IMR-90 (cell line): ENCODE results near the gene MYO1G. TPM values are rescaled to one million over a fixed set of nuclear protein-coding genes. Genes with fewer than 3 reads are reported as not detected.

Source experiments
- ATAC-seq: fragments of 200-7000 bp; cut with Tn5 transposase; 2 replicates; pipeline ENCODE4 v1.9.1; 2020; ENCODE audit warnings: low read depth, mild to moderate bottlenecking, moderate library complexity
- BruUV-seq: library from RNA; stranded (reverse); fragments of 400-500 nt; replicated peaks from 2 replicates; lab custom pipeline; 2021; lab: Mats Ljungman, UMichigan
- CTCF ChIA-PET: fragments of 300-600 bp; formaldehyde crosslinking; extraction: SDS; loops from one replicate; lab custom pipeline; 2021; ENCODE audit warnings: antibody characterized with exemption; lab: Yijun Ruan, JAX
- POLR2A ChIA-PET: fragments of 300-600 bp; sonication (Branson Sonifier 250); formaldehyde crosslinking; loops from one replicate; lab custom pipeline; 2022; ENCODE audit warnings: antibody characterized with exemption; ENCODE audit not compliant: unreplicated experiment; lab: Charles Lee
- DNase-seq: peaks from one replicate; pipeline ENCODE4 v3.0.0; 2013
- H2AFZ ChIP-seq: replicated peaks from 2 replicates; pipeline ENCODE3; 2013; ENCODE audit warnings: low read length, mild to moderate bottlenecking; ENCODE audit not compliant: poor library complexity
- H2AK5ac ChIP-seq: 2 replicates; pipeline ENCODE4 v1.6.1; 2013; ENCODE audit warnings: low read depth, low read length, inconsistent platforms
- H2AK9ac ChIP-seq: replicated peaks from 2 replicates; pipeline ENCODE3; 2013; ENCODE audit warnings: mild to moderate bottlenecking, low read depth, low read length, moderate library complexity; ENCODE audit not compliant: poor library complexity
- H2BK120ac ChIP-seq: 2 replicates; pipeline ENCODE4 v1.6.1; 2013; ENCODE audit warnings: low read depth, low read length, inconsistent platforms
- H2BK15ac ChIP-seq: 3 replicates; pipeline ENCODE4 v1.6.1; 2013; ENCODE audit warnings: low read depth, low read length, inconsistent platforms
- H2BK20ac ChIP-seq: 2 replicates; pipeline ENCODE4 v1.6.1; 2013; ENCODE audit warnings: low read depth, mild to moderate bottlenecking, inconsistent platforms, low read length, moderate library complexity
- H2BK5ac ChIP-seq: 2 replicates; pipeline ENCODE4 v1.6.1; 2013; ENCODE audit warnings: mild to moderate bottlenecking, low read depth, low read length, inconsistent platforms; ENCODE audit not compliant: poor library complexity, severe bottlenecking
- H3K14ac ChIP-seq: replicated peaks from 2 replicates; pipeline ENCODE4 v1.6.1; 2013; ENCODE audit warnings: low read depth, low read length, inconsistent platforms
- H3K18ac ChIP-seq: 2 replicates; pipeline ENCODE4 v1.6.1; 2013; ENCODE audit warnings: low read depth, low read length, control low read depth
- H3K23ac ChIP-seq: 2 replicates; pipeline ENCODE4 v1.6.1; 2013; ENCODE audit warnings: low read depth, low read length, inconsistent platforms
- H3K27ac ChIP-seq: 2 replicates; pipeline ENCODE4 v1.5.1; 2013; ENCODE audit warnings: mild to moderate bottlenecking, control low read depth, low read length; ENCODE audit not compliant: insufficient read depth
- H3K27me3 ChIP-seq: 2 replicates; pipeline ENCODE4 v1.6.1; 2013; ENCODE audit warnings: low read length; ENCODE audit not compliant: control insufficient read depth, insufficient read depth
- H3K36me3 ChIP-seq: 2 replicates; pipeline ENCODE4 v1.6.1; 2013; ENCODE audit warnings: low read length, mixed read lengths; ENCODE audit not compliant: control insufficient read depth, insufficient read depth
- H3K4ac ChIP-seq: 2 replicates; pipeline ENCODE4 v1.6.1; 2013; ENCODE audit warnings: low read depth, low read length, inconsistent platforms
- H3K4me1 ChIP-seq: 2 replicates; pipeline ENCODE4 v1.6.1; 2013; ENCODE audit warnings: low read length, mixed read lengths; ENCODE audit not compliant: control insufficient read depth, insufficient read depth
- H3K4me2 ChIP-seq: 2 replicates; pipeline ENCODE4 v1.6.1; 2013; ENCODE audit warnings: low read depth, mild to moderate bottlenecking, control low read depth, low read length, moderate library complexity
- H3K4me3 ChIP-seq: 2 replicates; pipeline ENCODE4 v1.5.1; 2013; ENCODE audit warnings: low read depth, mild to moderate bottlenecking, control low read depth, low read length, moderate library complexity; ENCODE audit not compliant: insufficient read depth
- H3K56ac ChIP-seq: 2 replicates; pipeline ENCODE4 v1.6.1; 2013; ENCODE audit warnings: low read length, inconsistent platforms; ENCODE audit not compliant: insufficient read depth; ENCODE audit errors: extremely low read depth
- H3K79me1 ChIP-seq, 2 experiments: 2 replicates each; pipeline ENCODE4 v1.6.1; 2013; ENCODE audit warnings: low read length in 2 of 2, inconsistent platforms in 1 of 2, low read depth in 1 of 2
- H3K9ac ChIP-seq: 2 replicates; pipeline ENCODE4 v1.6.1; 2013; ENCODE audit warnings: low read depth, low read length, control low read depth
- H3K9me1 ChIP-seq: 2 replicates; pipeline ENCODE4 v1.6.1; 2013; ENCODE audit warnings: low read length, inconsistent platforms; ENCODE audit not compliant: insufficient read depth
- H3K9me3 ChIP-seq: 2 replicates; pipeline ENCODE4 v1.6.1; 2013; ENCODE audit warnings: low read length; ENCODE audit not compliant: control insufficient read depth, insufficient read depth
- H4K20me1 ChIP-seq: 2 replicates; pipeline ENCODE4 v1.6.1; 2013; ENCODE audit warnings: low read length, inconsistent platforms; ENCODE audit not compliant: insufficient read depth
- H4K5ac ChIP-seq: 2 replicates; pipeline ENCODE4 v1.6.1; 2013; ENCODE audit warnings: mild to moderate bottlenecking, low read depth, low read length, control low read depth
- H4K8ac ChIP-seq, 2 experiments: 2 replicates each; pipeline ENCODE4 v1.6.1; 2013; ENCODE audit warnings: low read depth in 2 of 2, low read length in 2 of 2, control low read depth in 1 of 2, inconsistent platforms in 1 of 2
- H4K91ac ChIP-seq: 2 replicates; pipeline ENCODE4 v1.6.1; 2013; ENCODE audit warnings: low read depth, low read length, inconsistent platforms; ENCODE audit not compliant: insufficient read depth
- BHLHE40 ChIP-seq: fragments of 150-350 bp; IDR thresholded peaks from 2 replicates; pipeline ENCODE4 v1.6.1; 2016; ENCODE audit warnings: mild to moderate bottlenecking, low read depth, low read length
- CEBPB ChIP-seq: IDR thresholded peaks from 2 replicates; pipeline ENCODE4 v1.6.1; 2012; ENCODE audit warnings: low read depth, low read length, improper control_type of control experiment
- CHD1 ChIP-seq: IDR thresholded peaks from 2 replicates; pipeline ENCODE4 v1.6.1; 2012; ENCODE audit warnings: low read depth, low read length, improper control_type of control experiment
- ELK1 ChIP-seq: fragments of 150-350 bp; IDR thresholded peaks from 2 replicates; pipeline ENCODE4 v1.6.1; 2016; ENCODE audit warnings: low read depth, mild to moderate bottlenecking, low read length, moderate library complexity, borderline replicate concordance
- FOS ChIP-seq: fragments of 150-350 bp; IDR thresholded peaks from 2 replicates; pipeline ENCODE4 v1.6.1; 2016; ENCODE audit warnings: low read depth, low read length
- MAFK ChIP-seq: IDR thresholded peaks from 2 replicates; pipeline ENCODE4 v1.6.1; 2012; ENCODE audit warnings: low read depth, low read length, improper control_type of control experiment
- MAZ ChIP-seq: IDR thresholded peaks from 2 replicates; pipeline ENCODE4 v1.6.1; 2012; ENCODE audit warnings: low read depth, mild to moderate bottlenecking, low read length, improper control_type of control experiment, moderate library complexity, borderline replicate concordance
- MXI1 ChIP-seq: IDR thresholded peaks from 2 replicates; pipeline ENCODE4 v1.6.1; 2012; ENCODE audit warnings: low read depth, mild to moderate bottlenecking, low read length, moderate library complexity, borderline replicate concordance
- NFE2L2 ChIP-seq: fragments of 150-350 bp; IDR thresholded peaks from 2 replicates; pipeline ENCODE4 v1.6.1; 2016; ENCODE audit warnings: low read depth, mild to moderate bottlenecking, low read length
- POLR2A ChIP-seq: IDR thresholded peaks from 2 replicates; pipeline ENCODE4 v1.6.1; 2012; ENCODE audit warnings: mild to moderate bottlenecking, low read depth, low read length
- RAD21 ChIP-seq: IDR thresholded peaks from 2 replicates; pipeline ENCODE4 v1.6.1; 2012; ENCODE audit warnings: low read length, improper control_type of control experiment
- RCOR1 ChIP-seq: IDR thresholded peaks from 2 replicates; pipeline ENCODE4 v1.6.1; 2012; ENCODE audit warnings: mild to moderate bottlenecking, low read length, improper control_type of control experiment; ENCODE audit not compliant: insufficient replicate concordance
- RFX5 ChIP-seq: IDR thresholded peaks from 2 replicates; pipeline ENCODE4 v1.8.0; 2012; ENCODE audit warnings: low read depth, mild to moderate bottlenecking, low read length, moderate library complexity
- SMC3 ChIP-seq: fragments of 150-350 bp; IDR thresholded peaks from 2 replicates; pipeline ENCODE4 v1.6.1; 2016; ENCODE audit warnings: low read depth, mild to moderate bottlenecking, antibody characterized with exemption, low read length, moderate library complexity
- WGBS, 2 experiments: methylation state at CpG; one replicate each; pipeline versions ENCODE4 v1.1.5 to v1.1.7; 2013; ENCODE audit warnings: missing lambda C conversion rate in 2 of 2; ENCODE audit not compliant: insufficient read length in 1 of 2; ENCODE audit errors: extremely low coverage in 2 of 2; 5-methylcytosine and 5-hydroxymethylcytosine counted together
- dilution Hi-C: fragments of 300-500 bp; cut with HindIII; formaldehyde crosslinking; loops from one replicate; pipeline ENCODE4 v1.14.3; 2018; ENCODE audit warnings: low sequenced_read_pairs; ENCODE audit not compliant: unreplicated experiment
- in situ Hi-C: fragments of 300-500 bp; cut with MboI; formaldehyde crosslinking; loops from 3 replicates; pipeline ENCODE4 v1.14.3; 2019; ENCODE audit warnings: low sequenced_read_pairs, inconsistent platforms, mixed read lengths
- intact Hi-C: fragments of 100-400 bp; cut with micrococcal nuclease; formaldehyde crosslinking; loops from 2 replicates; pipeline ENCODE4 v1.10.0; 2022
- polyA plus RNA-seq, 3 experiments: library from polyadenylated mRNA; depleted of rRNA; stranded (reverse); fragments of >200 nt; gene quantifications; 2 replicates each; pipeline ENCODE4 v1.2.3, GENCODE V29; 2012; ENCODE audit warnings: low replicate concordance in 1 of 3
- total RNA-seq: library from RNA; depleted of rRNA; stranded (reverse); fragments of >200 nt; gene quantifications from 2 replicates; pipeline ENCODE4 v1.2.3, GENCODE V29; 2012
- TF ChIP-seq, protein P1 (sequence below): conservative IDR thresholded peaks from 2 replicates; pipeline ENCODE4 v1.5.1; 2012; ENCODE audit warnings: mild to moderate bottlenecking, low read depth, low read length, improper control_type of control experiment
- TF ChIP-seq, protein P2 (sequence below): fragments of 150-350 bp; IDR thresholded peaks from 2 replicates; pipeline ENCODE4 v1.6.1; 2017; ENCODE audit warnings: mild to moderate bottlenecking, antibody characterized with exemption, low read length, low read depth

MYO1G gene
- total and polyA plus RNA-seq, 2 of the 4 experiments (the other 2 are of a cell fraction), result under 0.01 to 0.02 TPM

DNA sequence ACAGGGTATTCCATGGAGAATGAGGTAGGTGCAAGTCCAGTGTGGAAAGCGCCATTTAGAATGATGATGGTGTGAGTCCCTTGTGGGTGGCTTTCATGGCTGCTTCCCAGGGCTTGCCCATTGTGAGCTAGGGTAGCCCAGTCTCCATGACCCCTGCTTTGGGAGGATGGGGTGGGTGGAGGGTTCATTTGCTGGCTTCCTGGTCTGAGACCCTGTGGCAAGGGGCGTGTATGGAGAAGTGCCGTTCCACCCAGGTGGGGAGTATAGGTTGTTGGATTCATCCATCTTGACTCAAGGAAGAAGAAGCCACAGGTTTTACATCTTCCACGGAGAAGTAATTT, 48.9 kb upstream of the MYO1G start:
- Histone ChIP-seq H3K9me3 (no peaks in the 10 kb centered on the region), H4K8ac (peak overlapping the region in 1 of 2 experiments; percentile 60; a peak in 1 of 4 replicates), H3K56ac (no peak overlapping the region), H3K9ac (no peak overlapping the region), H3K14ac (peak overlapping the region; percentile 44), H4K5ac (peak overlapping the region; percentile 12; the same call in 1 of the 2 replicates), H4K20me1 (peaks cover 41% of the 10 kb centered on the region), H2AK5ac (peak overlapping the region; percentile 51; the same call in 1 of the 2 replicates), H2BK15ac (peak overlapping the region; percentile 16; the same call in 1 of the 3 replicates), H3K4me2 (peak overlapping the region; percentile 42; the same call in 1 of the 2 replicates), H2AK9ac (no peak overlapping the region), H3K4ac (peak overlapping the region; percentile 56; the same call in 1 of the 2 replicates), H2BK5ac (peak overlapping the region; percentile 30), H3K4me1 (peaks cover 8% of the 10 kb centered on the region), H3K27me3 (no peaks in the 10 kb centered on the region), H3K9me1 (peaks cover 23% of the 10 kb centered on the region), H2AFZ (no peak overlapping the region), H3K79me1 (peaks cover 45 to 76% of the 10 kb centered on the region in 2 experiments), H3K23ac (peak overlapping the region; percentile 69), H2BK20ac (peak overlapping the region; percentile 30; the same call in 1 of the 2 replicates), H2BK120ac (peak overlapping the region; percentile 66), H4K91ac (peak overlapping the region; percentile 49), H3K27ac (peak overlapping the region; percentile 74; the same call in 1 of the 2 replicates), H3K36me3 (peaks cover 7% of the 10 kb centered on the region; the same call in 1 of the 2 replicates), H3K4me3 (no peak overlapping the region), H3K18ac (0 out of 2 replicates have a peak overlapping the region, but pooled peaks have one; percentile 32)
- WGBS, 2 experiments, result 80% methylated on average over 1 of the region's 4 CpGs; no CpG with 5 or more reads in 1 of the 2 experiments
- CTCF ChIA-PET, result interaction anchor here (1.0 kb wide), 1 partner anchor 26 kb away, joined by 4 read pairs; no protein-coding TSS in a partner anchor
- intact Hi-C loops, result no loop called here
- no peak for DNase-seq
- no TSS peak for BruUV-seq
- dilution Hi-C loops, result no loop called here
- no peak for TF ChIP-seq ELK1
- no peak for TF ChIP-seq CHD1
- TF ChIP-seq, protein P1, sequence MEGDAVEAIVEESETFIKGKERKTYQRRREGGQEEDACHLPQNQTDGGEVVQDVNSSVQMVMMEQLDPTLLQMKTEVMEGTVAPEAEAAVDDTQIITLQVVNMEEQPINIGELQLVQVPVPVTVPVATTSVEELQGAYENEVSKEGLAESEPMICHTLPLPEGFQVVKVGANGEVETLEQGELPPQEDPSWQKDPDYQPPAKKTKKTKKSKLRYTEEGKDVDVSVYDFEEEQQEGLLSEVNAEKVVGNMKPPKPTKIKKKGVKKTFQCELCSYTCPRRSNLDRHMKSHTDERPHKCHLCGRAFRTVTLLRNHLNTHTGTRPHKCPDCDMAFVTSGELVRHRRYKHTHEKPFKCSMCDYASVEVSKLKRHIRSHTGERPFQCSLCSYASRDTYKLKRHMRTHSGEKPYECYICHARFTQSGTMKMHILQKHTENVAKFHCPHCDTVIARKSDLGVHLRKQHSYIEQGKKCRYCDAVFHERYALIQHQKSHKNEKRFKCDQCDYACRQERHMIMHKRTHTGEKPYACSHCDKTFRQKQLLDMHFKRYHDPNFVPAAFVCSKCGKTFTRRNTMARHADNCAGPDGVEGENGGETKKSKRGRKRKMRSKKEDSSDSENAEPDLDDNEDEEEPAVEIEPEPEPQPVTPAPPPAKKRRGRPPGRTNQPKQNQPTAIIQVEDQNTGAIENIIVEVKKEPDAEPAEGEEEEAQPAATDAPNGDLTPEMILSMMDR, result no peak
- no peak for TF ChIP-seq RCOR1
- no peak for TF ChIP-seq MAZ
- TF ChIP-seq MXI1, result no peak
- no peak for TF ChIP-seq RFX5
- TF ChIP-seq RAD21, result no peak
- TF ChIP-seq FOS, result no peak
- TF ChIP-seq NFE2L2, result no peak
- no peak for TF ChIP-seq POLR2A
- TF ChIP-seq, protein P2, sequence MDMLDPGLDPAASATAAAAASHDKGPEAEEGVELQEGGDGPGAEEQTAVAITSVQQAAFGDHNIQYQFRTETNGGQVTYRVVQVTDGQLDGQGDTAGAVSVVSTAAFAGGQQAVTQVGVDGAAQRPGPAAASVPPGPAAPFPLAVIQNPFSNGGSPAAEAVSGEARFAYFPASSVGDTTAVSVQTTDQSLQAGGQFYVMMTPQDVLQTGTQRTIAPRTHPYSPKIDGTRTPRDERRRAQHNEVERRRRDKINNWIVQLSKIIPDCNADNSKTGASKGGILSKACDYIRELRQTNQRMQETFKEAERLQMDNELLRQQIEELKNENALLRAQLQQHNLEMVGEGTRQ, result no peak
- no peak for TF ChIP-seq MAFK
- TF ChIP-seq SMC3, result no peak
- TF ChIP-seq BHLHE40, result no peak
- no peak for TF ChIP-seq CEBPB
- no peak for ATAC-seq
- in situ Hi-C loops, result no loop called here
- POLR2A ChIA-PET, result interaction anchor here (0.6 kb wide), 2 partner anchors 16 to 23 kb away, joined by 5 to 11 read pairs; no protein-coding TSS in a partner anchor
